Hepatocyte (in vitro differentiated cells): ENCODE results near the gene DDX1.

Source experiments
- CTCF ChIP-seq: fragments of 200-600 bp; sonication (generic); IDR thresholded peaks from 2 replicates; pipeline ENCODE4 v1.5.1; 2016; ENCODE audit warnings: antibody characterized with exemption, mild to moderate bottlenecking; ENCODE audit not compliant: poor library complexity
- EZH2 ChIP-seq: fragments of 200-600 bp; sonication (generic); IDR thresholded peaks from 2 replicates; pipeline ENCODE4 v1.6.1; 2016; ENCODE audit warnings: antibody characterized with exemption, mild to moderate bottlenecking, borderline replicate concordance
- EZH2phosphoT487 ChIP-seq: fragments of 200-600 bp; sonication (generic); IDR thresholded peaks from one replicate; pipeline ENCODE4 v1.6.1; 2018; ENCODE audit warnings: antibody characterized with exemption, mild to moderate bottlenecking, low read depth, moderate library complexity; ENCODE audit not compliant: unreplicated experiment, severe bottlenecking

GRCh38 chr2:15618449-15618855, 26.8 kb downstream of the DDX1 start:
- TF ChIP-seq CTCF (no peak), EZH2 (no peak), EZH2phosphoT487 (no peak)
